C4-2B (cell line): ENCODE data around the gene WNT3.

Source experiments
- CTCF ChIP-seq: fragments of 450-650 bp; conservative IDR thresholded peaks from 2 replicates; pipeline ENCODE4 v1.5.1; 2017; ENCODE audit warnings: mild to moderate bottlenecking
- ZFX ChIP-seq: fragments of 450-650 bp; IDR thresholded peaks from 2 replicates; pipeline ENCODE4 v1.6.1; 2017

GRCh38 chr17:46851029-46851741 lies 32.7 kb upstream of the WNT3 start, which contains the start of gene WNT9B:
- TF ChIP-seq CTCF (no peak; the same call in 1 of the 2 replicates), ZFX (no peak)
